Measurements from ENCODE around the gene GPC1.

GRCh38 chr2:240459401-240460252, 24.2 kb downstream of the GPC1 start:
- no peak for TF ChIP-seq USF2 (IDR thresholded peaks at IDR 0.05; ENCODE audit: borderline replicate concordance, low read depth, low read length)
- TF ChIP-seq, protein P1, sequence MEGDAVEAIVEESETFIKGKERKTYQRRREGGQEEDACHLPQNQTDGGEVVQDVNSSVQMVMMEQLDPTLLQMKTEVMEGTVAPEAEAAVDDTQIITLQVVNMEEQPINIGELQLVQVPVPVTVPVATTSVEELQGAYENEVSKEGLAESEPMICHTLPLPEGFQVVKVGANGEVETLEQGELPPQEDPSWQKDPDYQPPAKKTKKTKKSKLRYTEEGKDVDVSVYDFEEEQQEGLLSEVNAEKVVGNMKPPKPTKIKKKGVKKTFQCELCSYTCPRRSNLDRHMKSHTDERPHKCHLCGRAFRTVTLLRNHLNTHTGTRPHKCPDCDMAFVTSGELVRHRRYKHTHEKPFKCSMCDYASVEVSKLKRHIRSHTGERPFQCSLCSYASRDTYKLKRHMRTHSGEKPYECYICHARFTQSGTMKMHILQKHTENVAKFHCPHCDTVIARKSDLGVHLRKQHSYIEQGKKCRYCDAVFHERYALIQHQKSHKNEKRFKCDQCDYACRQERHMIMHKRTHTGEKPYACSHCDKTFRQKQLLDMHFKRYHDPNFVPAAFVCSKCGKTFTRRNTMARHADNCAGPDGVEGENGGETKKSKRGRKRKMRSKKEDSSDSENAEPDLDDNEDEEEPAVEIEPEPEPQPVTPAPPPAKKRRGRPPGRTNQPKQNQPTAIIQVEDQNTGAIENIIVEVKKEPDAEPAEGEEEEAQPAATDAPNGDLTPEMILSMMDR (IDR thresholded peaks at IDR 0.05): no peak

Data from SK-N-SH (cell line).